GM19035 (cell line): Measurements from ENCODE around the gene EEA1.
"Not testable (repeated sequence)": the region's sequence is repeated elsewhere in the genome, so short reads cannot be mapped to it uniquely, and the experiment has no call there.

Experiments used
- ATAC-seq: cut with Tn5 transposase; IDR thresholded peaks from one replicate; pipeline ENCODE4 v1.9.1; 2021; ENCODE audit not compliant: unreplicated experiment

The EEA1 gene

DNA sequence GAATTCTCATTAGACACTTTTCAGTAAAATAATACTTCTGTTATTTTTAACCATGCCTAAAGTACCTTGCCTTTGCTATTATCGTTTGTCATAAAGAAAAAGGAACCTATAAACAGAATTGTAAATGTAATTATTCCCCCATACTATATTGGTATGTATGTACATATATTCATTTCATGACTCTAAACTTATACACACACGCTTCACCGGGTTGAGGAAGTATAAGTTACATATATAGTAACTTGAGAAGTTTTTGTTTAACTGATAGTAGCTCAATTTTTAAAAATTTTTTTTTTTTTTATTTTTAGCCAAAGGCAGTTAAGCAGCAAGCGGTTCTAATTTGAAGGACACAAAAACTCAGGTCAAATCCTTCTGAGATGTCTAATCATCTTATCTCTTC, 118.7 kb downstream of the EEA1 start:
- ATAC-seq, result no peak

DNA sequence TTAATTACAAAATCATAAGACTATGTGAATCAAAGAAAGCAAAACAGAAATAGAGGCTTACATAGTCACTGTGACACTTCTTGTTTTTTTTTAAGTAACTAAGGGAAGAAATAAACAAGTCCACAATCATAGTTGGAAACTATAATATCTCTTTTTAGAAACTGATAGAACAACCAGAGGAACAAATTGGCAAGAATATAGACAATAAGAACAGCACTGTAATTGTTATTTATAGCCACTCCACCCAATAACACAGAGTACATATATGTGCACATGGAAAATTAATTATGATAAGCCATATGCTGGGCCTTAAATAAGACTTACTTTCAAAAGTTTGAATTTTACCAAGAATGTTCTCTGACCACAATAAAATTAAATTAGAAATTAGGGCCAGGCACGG, 125.2 kb downstream of the EEA1 start:
- ATAC-seq, result no peak

DNA sequence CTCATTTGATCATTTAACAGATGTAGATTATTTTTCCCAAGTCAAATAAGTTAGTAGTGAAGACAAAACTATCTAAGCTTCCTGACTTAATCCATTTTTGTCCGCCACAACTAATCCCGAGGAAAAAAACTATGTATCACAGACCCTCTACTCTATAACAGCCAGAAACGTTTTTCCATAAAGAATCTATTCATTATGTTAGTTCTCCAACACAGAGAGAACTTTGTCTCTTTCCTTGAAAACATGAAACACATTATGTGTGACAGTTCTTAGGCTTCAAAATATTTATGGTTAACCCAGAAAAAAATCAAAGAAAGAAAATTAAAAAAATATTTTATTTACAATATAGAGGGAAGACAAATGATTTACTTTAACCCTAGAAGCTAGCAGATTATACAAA, 126.2 kb downstream of the EEA1 start:
- ATAC-seq, result no peak

DNA sequence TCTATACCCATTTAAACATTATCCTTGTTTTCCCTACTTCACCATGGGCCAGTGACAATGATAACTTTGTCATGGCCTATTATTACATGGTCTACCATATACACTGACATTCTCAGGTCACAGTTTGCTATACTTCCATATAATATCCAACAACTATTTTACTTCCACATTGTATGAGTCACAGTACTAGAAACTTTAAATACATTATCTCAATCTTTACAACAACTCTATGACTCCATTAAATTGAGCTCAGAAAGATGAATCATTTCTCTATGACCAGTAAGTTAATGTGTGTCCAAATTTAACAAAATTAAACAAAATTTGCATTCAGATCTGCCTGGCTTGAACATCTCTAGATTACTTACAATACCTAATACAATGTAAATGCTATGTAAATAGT, 132.4 kb downstream of the EEA1 start:
- no peak for ATAC-seq

DNA sequence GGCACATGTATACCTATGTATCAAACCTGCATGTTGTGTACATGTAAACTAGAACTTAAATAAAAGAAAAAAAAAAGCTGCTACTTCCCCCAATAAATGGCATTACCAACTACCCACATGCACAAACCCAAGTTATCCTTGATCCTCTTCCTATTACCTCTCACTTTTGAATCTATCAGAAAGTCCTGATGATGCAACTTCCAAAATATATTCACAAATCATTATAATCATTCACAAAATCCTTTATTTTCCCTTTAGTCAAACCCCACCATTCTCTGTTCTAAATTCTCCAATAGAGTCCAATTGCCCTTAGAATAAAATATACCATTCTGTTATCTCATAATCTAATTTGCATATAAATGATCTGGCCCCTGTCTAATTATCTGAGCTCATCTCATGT, 134.3 kb downstream of the EEA1 start:
- ATAC-seq, result no peak

DNA sequence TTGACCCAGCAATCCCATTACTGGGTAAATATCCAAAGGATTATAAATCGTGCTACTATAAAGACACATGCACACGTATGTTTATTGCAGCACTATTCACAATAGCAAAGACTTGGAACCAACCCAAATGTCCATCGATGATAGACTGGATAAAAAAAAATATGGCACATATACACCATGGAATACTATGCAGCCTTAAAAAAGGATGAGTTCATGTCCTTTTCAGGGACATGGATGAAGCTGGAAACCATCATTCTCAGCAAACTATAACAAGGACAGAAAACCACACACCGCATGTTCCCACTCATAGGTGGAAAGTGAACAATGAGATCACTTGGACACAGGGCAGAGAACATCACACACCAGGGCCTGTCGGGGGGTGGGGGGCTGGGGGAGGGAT, 134.7 kb downstream of the EEA1 start:
- not testable (repeated sequence) for ATAC-seq

DNA sequence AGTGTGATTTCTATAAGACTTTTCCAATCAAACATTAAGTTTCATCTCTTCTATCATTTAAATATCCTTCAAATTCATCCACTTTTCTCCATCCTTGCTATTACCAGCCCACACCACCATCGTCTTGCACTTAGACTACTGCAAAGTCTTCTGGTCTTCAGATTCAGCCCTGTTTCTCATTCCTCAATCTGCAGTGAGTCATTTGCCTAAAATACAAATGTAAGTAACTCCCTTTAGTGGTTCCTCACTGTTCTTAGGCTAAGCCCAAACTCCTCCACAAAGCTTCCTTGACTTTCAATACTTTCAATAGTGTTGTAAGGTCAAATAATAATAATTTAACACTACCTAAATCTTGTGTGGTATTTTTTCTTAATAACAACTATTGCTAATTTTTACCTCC, 143.1 kb downstream of the EEA1 start:
- no peak for ATAC-seq

DNA sequence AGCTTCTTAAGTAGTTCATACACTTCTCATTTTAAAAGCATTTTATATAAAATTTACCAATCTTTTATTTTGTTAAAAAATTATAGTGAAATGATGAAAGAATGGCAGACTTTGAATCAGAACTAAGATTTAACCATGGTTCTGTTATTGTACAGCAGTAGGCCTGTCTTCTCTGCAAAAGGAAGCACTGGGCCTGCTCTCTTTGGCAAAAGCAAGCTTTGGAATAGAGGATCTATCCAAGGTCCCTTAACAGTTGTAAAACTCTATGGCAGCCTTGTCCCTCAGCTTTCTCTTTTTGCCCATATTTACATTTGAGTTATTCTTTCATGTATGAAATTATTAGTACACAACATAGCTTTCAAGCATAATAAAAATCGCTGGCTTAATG, 143.5 kb downstream of the EEA1 start:
- no peak for ATAC-seq

DNA sequence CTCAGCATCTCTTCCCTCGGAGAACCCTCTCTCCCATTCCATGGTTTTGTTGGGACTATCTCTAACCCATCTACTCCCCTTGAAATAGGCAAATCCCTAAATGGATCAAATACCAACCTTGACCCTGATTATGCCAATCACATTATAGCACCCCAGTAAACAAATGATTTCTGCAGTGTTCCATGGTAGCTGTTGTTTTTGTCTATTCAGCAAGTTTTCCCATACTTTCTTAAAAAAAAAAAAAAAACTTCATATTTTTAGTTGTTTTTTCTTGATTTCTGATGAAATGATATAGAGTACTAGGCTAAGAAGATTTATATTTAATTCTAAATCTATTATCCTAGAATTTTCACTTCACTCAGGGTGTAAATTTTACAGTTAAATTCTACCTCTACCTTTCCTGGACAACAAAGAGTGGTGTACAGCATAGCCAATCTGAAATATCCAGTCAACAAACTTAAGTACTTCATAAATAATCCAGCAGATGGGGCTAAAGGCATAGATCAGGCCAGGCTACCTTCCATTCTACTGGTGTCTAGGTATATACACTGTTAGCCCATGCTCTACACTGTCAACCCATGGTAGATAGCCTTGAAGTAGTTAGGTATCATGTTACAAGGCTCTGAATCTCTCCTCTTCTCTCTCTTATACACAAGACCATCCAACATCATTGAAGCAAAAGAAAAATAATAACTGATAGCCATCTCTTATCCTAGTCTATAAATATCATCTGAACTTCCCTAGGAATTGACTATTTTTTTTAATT, 144.1 kb downstream of the EEA1 start:
- ATAC-seq, result peak; percentile 98

DNA sequence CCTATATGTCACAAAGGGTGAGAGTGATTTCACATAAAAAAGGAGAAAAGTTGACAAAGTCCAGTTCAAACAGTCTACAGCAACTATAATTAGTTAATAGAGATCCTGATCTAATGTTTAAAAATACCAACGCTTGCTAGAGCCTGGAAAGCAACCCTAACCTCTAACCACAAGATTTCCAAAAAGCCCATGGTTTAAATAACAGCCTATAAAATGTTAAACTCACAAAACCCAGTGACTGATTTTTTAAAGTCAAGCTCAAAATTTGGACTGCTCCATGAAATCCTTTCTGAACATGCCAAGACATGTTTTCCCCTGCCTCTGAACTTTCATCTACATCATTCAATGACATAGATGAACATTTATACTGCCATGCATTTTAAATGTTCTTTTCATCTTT, 144.7 kb downstream of the EEA1 start:
- no peak for ATAC-seq

DNA sequence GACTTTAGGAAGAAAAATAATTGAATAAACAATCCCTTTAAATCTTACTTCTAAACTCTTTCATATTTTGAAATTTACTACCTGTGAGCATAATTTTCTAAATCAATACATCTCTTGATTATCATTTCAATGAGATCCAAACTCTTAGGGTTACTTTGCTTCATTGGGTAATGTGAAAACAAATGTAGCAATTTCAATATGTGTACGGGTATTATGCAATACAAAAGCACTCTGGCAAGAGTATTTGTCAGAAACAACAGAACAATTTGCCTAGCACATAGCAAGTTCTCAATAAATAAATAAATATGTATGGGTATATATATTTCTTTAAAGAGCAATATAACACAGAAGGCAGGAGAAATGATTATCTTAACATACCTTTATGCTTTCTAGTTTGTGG, 149.2 kb downstream of the EEA1 start:
- ATAC-seq, result no peak

DNA sequence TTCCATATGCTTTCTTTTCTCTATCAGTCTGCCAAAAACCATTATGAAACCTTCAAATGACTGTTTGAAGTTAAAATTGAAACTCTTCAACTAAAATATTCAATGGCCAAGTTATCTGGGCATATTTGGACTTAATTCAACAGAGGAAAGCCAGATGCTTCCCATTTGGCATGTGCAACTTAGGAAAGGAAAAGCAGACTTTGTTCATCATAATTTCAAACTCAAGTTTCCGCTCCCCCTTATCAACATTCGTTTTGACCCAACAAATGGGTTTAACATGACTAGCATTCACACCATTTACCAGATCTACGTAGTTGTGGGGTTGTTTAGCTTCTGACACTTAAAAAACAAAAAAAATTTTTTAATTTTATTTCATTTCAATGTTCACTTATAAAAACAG, 150.6 kb downstream of the EEA1 start:
- no peak for ATAC-seq

DNA sequence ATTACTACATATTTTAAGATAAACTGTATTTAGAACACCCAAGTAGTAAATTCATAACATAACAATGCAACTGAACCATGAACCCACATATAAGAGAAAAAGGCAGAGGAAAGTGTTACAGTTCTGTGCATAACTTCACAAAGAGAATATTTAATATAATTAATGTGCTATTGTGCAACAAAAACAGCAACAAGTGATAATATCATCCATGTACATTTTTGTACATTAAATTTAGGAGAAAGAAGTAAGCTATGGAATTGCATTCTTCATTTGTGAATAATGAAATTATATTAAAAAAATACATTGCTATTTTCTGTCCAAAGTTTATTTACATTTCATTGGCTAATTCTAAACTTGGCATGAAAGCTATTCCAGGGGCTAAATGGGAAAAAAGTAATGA, 153.7 kb downstream of the EEA1 start:
- no peak for ATAC-seq

DNA sequence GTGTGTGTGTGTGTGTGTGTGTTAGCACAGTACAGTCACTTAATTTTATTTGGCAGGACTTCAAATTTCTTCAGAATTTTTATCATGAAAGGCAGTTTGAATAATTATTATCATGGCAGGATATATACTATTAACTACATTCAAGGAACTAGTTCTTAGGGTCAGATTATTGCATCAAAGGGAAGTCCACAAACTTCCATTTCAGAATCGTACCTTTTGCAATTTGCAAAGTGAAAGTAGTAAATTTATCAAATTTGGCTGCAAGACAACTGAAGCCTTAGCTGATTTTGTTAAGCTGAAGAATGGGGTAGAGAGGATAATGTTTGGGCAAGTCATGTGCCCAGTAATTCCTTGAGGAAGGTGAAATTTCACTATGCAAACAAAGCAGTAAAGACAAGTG, 158.1 kb downstream of the EEA1 start:
- ATAC-seq, result no peak

DNA sequence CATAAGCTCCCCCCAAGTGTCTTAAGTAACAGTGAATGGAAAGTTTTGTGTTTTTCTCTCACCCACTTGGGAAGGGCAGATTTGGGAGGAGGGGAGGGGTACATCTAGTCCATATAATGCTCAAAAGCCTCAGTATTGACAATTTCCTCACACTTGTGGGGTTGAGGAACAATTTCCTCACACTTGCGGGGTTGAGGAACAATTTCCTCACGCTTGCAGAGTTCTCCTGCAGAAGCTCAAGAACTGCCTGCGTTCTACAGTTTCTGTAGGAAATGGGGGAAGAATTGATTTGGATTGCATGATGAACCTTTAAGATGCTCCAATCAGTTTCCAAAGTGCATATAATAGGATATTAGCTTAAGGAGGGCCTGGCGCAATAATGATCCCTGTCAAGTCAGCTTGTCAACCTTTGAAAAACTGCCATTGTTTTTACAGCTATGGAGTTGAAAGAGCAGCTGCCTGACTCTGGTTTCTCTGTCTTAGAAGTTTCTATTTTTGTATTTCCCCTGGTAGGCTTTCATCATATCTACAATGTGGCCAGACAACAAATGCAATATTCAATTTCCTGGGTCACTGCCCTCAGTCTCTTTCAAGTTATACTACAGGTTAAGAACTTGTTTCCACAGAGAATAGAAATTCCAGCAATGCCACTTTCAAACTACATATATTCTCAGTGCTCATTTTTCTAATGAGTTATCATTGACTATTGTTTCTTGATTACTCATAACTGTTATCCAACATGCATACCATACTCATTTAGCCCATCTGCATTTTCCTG, 159.8 kb downstream of the EEA1 start:
- peak; percentile 84 for ATAC-seq

DNA sequence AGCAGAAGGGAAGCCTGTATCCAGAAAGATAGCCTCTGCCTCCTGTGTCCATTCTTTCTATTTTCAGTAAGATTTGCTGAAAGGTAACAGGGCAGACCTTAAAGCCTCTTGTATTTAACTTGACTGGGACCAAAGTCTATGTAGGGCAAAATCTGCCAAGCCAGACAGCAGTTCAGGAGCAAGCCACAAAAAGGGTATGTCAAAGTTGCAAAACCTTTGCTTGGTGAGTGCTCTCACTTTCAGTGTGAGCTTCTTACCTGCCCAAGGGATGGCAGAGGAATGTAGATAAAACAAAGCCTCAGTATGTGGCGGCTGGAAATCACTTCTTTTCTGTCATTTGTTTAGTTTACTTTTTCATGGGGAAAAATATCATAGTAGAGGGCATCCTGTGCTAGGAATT, 163.2 kb downstream of the EEA1 start:
- ATAC-seq, result no peak

DNA sequence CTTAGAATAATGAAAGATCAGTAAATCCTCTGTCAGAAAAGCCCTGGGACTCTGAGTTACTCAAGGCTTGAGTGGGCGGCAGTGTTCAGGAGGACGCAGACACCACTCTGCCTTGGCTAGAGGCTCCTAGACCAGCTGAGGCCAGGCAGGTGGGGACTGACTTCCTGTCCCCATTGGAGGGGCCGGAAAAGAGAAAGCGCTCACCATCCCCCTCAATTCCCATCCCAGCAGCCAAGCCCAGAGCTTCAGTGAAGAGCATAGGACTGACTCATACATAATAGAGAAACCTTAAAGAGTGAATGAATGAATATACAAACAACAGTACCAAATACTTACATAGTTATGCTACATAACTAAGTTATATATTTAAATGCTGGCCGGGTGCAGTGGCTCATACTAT, 164.3 kb downstream of the EEA1 start:
- no peak for ATAC-seq

DNA sequence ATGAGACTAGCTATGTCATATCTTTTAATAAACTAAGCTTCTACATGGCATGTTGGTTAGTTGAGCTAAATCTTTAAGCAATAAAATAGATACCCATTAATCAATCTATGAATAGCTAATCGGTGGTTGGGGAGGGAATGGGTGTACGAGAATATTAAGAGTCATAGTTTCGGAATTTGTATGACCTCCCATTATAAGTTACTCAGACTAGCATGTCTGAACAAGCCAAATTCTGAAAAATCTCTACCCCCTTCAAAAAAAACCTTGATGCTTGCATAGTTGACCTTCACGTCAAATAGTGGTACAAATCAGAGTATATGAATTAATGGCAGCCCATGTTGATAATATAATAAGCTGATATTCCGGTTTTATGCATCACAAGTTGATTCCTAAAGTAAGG, 166.3 kb downstream of the EEA1 start:
- no peak for ATAC-seq

DNA sequence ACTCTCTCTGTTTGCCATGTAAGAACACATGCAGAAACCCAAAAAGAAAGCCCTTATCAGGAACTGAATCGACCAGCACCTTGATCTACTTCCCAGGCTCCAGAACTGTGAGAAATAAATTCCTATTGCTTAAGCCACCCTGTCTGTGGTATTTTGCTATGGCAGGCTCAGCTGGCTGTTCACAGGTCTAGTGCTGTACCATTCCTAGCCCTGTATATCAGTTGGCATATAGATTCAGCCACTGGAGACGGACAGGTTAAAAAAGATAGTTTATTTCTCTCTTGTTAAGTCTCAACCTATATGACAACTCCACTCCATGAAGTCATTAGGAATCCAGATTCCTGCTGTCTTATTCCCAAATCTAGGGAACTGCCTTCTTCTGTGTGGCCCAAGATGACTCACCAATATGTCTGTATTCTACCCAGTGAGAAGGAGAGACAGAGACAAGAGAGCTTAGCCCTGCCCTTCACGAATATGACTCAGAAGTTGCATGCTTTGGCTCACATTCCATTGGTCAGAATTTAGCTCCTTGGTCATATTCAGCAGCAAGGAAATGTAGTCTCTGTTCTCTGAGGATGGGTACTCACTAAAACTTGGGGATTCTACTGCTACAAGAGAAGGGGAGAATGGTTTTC, 169.3 kb downstream of the EEA1 start:
- no peak for ATAC-seq

DNA sequence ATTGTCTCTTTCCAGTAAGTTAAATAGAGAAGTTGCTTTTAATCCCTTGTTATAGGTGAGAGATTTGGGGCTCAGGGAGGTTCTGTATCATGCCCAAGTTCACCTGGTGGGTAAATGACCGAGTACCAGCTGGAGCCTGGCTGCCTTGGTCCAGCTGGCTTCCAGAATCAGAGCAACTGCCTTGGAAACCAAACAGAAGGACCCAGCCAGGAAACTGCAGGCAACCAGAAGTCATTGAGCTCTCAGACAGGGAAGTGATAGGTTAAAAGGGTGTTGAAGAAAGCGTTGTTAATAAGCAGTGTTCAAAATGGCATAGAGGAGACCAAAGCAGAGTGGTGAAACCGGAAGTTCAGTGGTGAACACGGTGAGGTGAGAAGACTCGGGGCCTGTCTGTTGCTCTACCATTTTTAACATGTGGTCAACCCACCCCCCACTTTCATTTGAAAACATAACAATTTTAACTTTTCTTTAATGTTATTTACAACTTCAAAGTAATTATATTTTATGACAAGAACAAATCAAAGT, 171.4 kb downstream of the EEA1 start:
- ATAC-seq, result no peak

DNA sequence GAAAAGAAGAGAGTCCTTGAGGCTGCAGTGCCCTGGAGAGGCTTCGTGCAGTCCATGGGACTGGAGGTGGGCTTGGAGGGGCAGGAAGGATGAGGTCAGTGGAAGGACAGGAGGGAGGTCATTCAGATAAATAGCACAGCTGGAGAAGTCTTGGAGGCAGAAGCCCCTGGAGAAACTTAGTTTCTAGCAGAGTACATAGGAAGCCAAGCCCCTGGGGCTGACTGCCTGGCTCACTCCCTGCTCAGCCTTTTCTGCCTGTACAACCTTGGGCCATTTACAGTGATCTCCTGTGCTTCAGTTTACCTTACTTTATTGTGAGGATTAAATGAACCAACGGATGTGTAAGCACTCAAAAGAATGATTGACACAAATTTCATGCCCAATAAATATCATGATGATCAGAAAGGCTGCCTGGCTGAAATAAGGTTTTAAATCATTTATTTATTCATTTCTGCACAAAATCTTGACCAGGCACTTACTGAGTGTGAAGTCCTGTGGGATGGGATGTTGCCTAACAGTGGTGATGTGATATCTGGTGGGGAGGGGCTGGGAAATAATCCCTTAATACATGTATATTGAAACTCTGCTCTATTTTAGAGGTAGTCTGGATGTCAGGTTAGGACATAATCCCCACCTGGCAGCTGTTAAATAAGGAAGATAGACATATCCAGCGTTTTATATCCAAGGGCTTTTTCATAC, 172.0 kb downstream of the EEA1 start:
- ATAC-seq, result no peak
